DMS79 (cell line): Measurements from ENCODE around the gene CDT1.

ENCODE experiments used
- DNase-seq: peaks from one replicate; lab custom pipeline; 2025; lab: John Stamatoyannopoulos, UW

The CDT1 gene

DNA sequence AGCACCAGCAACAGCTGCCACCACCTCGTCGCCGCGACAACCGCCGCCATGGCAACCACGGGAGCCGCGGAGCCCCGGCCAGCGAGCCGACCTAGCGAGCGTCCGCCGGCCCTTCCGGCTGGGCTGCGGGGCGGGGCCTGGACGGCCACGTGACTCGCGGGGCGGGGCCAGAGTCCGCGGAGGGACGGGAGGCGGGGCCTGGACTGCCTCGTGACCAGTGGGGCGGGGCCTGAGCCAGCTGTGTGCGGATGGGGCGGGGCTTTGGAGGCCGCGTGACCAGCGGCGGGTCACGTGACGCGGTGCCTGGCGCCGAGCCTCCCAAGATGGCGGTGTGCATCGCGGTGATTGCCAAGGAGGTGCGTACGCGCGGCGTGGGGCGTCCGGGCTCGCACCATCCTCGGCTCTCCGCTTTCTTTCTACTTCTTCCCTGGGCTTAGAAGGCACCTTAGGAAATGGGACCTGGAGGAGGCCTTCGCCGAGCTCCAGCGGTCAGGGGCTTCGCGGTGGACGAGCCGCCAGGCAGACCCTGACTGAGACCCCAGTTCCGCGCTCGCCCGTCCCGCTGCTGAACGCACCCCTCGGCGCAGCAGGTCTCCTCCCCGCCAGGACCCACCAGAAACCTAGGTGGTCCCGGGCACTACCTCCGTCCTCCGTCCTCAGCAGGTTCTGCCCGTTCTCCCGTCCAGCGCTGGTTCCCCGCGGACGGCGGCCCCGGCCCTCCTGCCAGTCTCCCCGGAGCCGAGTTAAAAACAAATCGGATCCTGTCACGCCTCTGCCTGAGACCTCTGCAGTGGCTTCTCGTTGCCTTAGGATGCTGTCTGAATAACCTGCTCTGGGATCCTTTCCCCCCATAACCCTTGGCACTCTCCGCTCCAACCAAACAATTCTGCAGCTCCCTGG lies 53.5 kb downstream of the CDT1 start, which contains the start of the genes GALNS and TRAPPC2L:
Gene GALNS, minus strand, starts transcription at position 120 of the 900 bp plus-strand sequence. Its CDS starts 70 bp downstream, at position 50.
Gene TRAPPC2L, plus strand, starts transcription at position 300 of the 900 bp plus-strand sequence. Its CDS starts 24 bp downstream, at position 324.
- DNase-seq = peak; percentile 60

DNA sequence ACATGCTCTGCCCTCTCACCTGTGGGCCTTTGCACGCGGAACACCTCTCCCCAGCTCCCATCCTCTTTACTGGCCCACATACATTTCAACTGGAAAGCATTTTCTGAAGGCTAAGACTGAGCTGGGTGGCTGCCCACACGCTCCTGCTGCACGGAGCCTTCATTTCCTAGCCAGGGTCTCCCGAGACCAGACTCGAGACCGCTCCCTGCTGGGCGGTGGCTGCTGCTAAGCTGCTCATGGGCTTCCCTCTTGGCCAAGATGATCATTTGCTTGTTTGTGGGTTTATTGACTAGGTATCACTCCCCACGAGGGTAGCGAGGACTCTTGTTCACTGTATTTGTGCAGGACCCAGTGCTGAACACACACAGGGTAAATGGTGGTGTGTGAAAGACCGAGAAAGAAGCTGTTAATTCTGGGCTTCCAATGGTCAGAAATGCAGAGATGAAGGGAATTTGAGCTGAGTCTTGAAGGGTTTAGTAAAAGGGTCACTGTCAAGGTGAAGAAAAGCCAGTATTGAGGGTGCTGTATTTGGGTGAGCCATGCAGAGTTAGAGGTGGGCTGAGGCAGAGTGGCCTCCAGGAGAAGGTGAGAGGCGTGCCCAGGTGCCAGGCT lies 54.2 kb downstream of the CDT1 start:
- DNase-seq = no peak
